Karpas-422 (cell line): ENCODE measurements around the gene PDE11A. TPM values are rescaled to one million over a fixed set of nuclear protein-coding genes. Genes with fewer than 3 reads are reported as not detected.
A peak's percentile ranks its signal among the peaks of the same experiment; 100 is the strongest.
"Not testable (repeated sequence)": the region's sequence is repeated elsewhere in the genome, so short reads cannot be mapped to it uniquely, and the experiment has no call there.

Experiments used
- DNase-seq: peaks from one replicate; pipeline ENCODE4 v3.0.0-alpha.2; 2015
- H2AFZ ChIP-seq: fragments of 200-600 bp; sonication (generic); 2 replicates; pipeline ENCODE4 v1.6.1; 2014; ENCODE audit warnings: antibody characterized with exemption, low read length, mixed read lengths
- H3K27ac ChIP-seq: fragments of 200-600 bp; sonication (generic); 2 replicates; pipeline ENCODE4 v1.5.1; 2014; ENCODE audit warnings: mild to moderate bottlenecking, low read length, moderate library complexity
- H3K27me3 ChIP-seq: fragments of 200-600 bp; sonication (generic); 2 replicates; pipeline ENCODE4 v1.6.1; 2014; ENCODE audit warnings: low read length, mixed read lengths
- H3K36me3 ChIP-seq: fragments of 200-600 bp; sonication (generic); 2 replicates; pipeline ENCODE4 v1.6.1; 2014; ENCODE audit warnings: low read length, mixed read lengths; ENCODE audit not compliant: insufficient read depth
- H3K4me1 ChIP-seq: fragments of 200-600 bp; sonication (generic); 2 replicates; pipeline ENCODE4 v1.6.1; 2014; ENCODE audit warnings: mild to moderate bottlenecking, low read length, mixed read lengths
- H3K4me2 ChIP-seq: fragments of 200-600 bp; sonication (generic); 2 replicates; pipeline ENCODE4 v1.6.1; 2014; ENCODE audit warnings: low read length, low read depth, mild to moderate bottlenecking; ENCODE audit not compliant: poor library complexity, severe bottlenecking
- H3K4me3 ChIP-seq: fragments of 200-600 bp; sonication (generic); 2 replicates; pipeline ENCODE4 v1.5.1; 2014; ENCODE audit warnings: mild to moderate bottlenecking, antibody characterized with exemption, low read length, mixed read lengths
- H3K79me2 ChIP-seq: fragments of 200-600 bp; sonication (generic); 2 replicates; pipeline ENCODE4 v1.6.1; 2014; ENCODE audit warnings: mild to moderate bottlenecking, low read length, mixed read lengths
- H3K9ac ChIP-seq: fragments of 200-600 bp; sonication (generic); 2 replicates; pipeline ENCODE4 v1.6.0; 2014; ENCODE audit warnings: low read length
- H3K9me2 ChIP-seq: fragments of 200-600 bp; sonication (generic), shearing (Covaris generic); replicated peaks from 2 replicates; pipeline ENCODE4 v1.6.0; 2014; ENCODE audit warnings: mild to moderate bottlenecking, low read length, moderate library complexity; ENCODE audit not compliant: insufficient read depth
- H3K9me3 ChIP-seq: fragments of 300-700, 200-600 bp; sonication (generic); 2 replicates; pipeline ENCODE4 v1.6.1; 2014; ENCODE audit warnings: low read length, mixed read lengths
- H4K20me1 ChIP-seq: fragments of 200-600 bp; sonication (generic); 2 replicates; pipeline ENCODE4 v1.6.1; 2014; ENCODE audit warnings: mild to moderate bottlenecking, antibody characterized with exemption, low read length, low read depth; ENCODE audit not compliant: insufficient read depth
- total RNA-seq: library from RNA; depleted of rRNA; stranded (reverse); fragments of >200 nt; shearing (Covaris generic); gene quantifications from 2 replicates; pipeline ENCODE4 v1.2.3, GENCODE V29; 2014; ENCODE audit warnings: low replicate concordance

PDE11A gene
- total RNA-seq, 1 experiment from 2014 or later: 0.52 TPM

GRCh38 chr2:177799531-177799930, 273.0 kb downstream of the PDE11A start:
- Histone ChIP-seq H2AFZ (no peak overlapping the region), H3K9ac (no peak overlapping the region), H3K4me1 (no peaks in the 10 kb centered on the region), H4K20me1 (no peaks in the 10 kb centered on the region), H3K36me3 (no peaks in the 10 kb centered on the region), H3K4me2 (no peak overlapping the region), H3K27ac (no peak overlapping the region), H3K27me3 (no peaks in the 10 kb centered on the region), H3K9me3 (no peaks in the 10 kb centered on the region), H3K79me2 (no peaks in the 10 kb centered on the region), H3K4me3 (no peak overlapping the region), H3K9me2 (no peaks in the 10 kb centered on the region)
- peak; percentile 73 for DNase-seq

- Histone ChIP-seq H3K4me2 (no peak overlapping the region), H3K9ac (no peak overlapping the region), H2AFZ (no peak overlapping the region), H3K36me3 (no peaks in the 10 kb centered on the region), H3K9me3 (no peaks in the 10 kb centered on the region), H3K4me1 (no peaks in the 10 kb centered on the region), H3K27me3 (no peaks in the 10 kb centered on the region), H4K20me1 (no peaks in the 10 kb centered on the region), H3K9me2 (no peaks in the 10 kb centered on the region), H3K27ac (no peak overlapping the region), H3K79me2 (no peaks in the 10 kb centered on the region), H3K4me3 (no peak overlapping the region)
- DNase-seq: no peak
These were observed 274.8 kb downstream of the PDE11A start for GRCh38 chr2:177797808-177798207.

GRCh38 chr2:177796654-177797415, 275.7 kb downstream of the PDE11A start:
- H4K20me1 ChIP-seq: no peaks in the 10 kb centered on the region
- H3K27ac ChIP-seq: no peak overlapping the region
- no peak overlapping the region for H2AFZ ChIP-seq
- H3K9ac ChIP-seq: no peak overlapping the region
- H3K79me2 ChIP-seq: no peaks in the 10 kb centered on the region
- H3K27me3 ChIP-seq: no peaks in the 10 kb centered on the region
- no peak overlapping the region for H3K4me2 ChIP-seq
- no peaks in the 10 kb centered on the region for H3K9me3 ChIP-seq
- DNase-seq: no peak
- H3K4me1 ChIP-seq: no peaks in the 10 kb centered on the region
- no peaks in the 10 kb centered on the region for H3K9me2 ChIP-seq
- no peak overlapping the region for H3K4me3 ChIP-seq
- H3K36me3 ChIP-seq: no peaks in the 10 kb centered on the region

- H3K4me1 ChIP-seq: no peaks in the 10 kb centered on the region
- no peak overlapping the region for H3K9ac ChIP-seq
- no peaks in the 10 kb centered on the region for H3K79me2 ChIP-seq
- no peaks in the 10 kb centered on the region for H3K9me2 ChIP-seq
- no peaks in the 10 kb centered on the region for H4K20me1 ChIP-seq
- H3K27me3 ChIP-seq: no peaks in the 10 kb centered on the region
- no peak overlapping the region for H3K27ac ChIP-seq
- no peaks in the 10 kb centered on the region for H3K9me3 ChIP-seq
- H2AFZ ChIP-seq: no peak overlapping the region
- DNase-seq: no peak
- H3K36me3 ChIP-seq: no peaks in the 10 kb centered on the region
- no peak overlapping the region for H3K4me3 ChIP-seq
- no peak overlapping the region for H3K4me2 ChIP-seq
These were observed 276.6 kb downstream of the PDE11A start for GRCh38 chr2:177796011-177796410.

- H2AFZ ChIP-seq, H3K9me3 ChIP-seq, H3K9me2 ChIP-seq, H3K4me1 ChIP-seq, DNase-seq, H3K27ac ChIP-seq, H3K4me2 ChIP-seq, H3K36me3 ChIP-seq, H4K20me1 ChIP-seq, H3K9ac ChIP-seq, H3K4me3 ChIP-seq, H3K79me2 ChIP-seq, H3K27me3 ChIP-seq: not testable (repeated sequence)
These were observed 287.4 kb downstream of the PDE11A start for GRCh38 chr2:177785143-177785542.

- Histone ChIP-seq H3K27ac (no peak overlapping the region), H3K79me2 (no peaks in the 10 kb centered on the region), H3K4me3 (no peak overlapping the region), H3K27me3 (no peaks in the 10 kb centered on the region), H3K4me2 (no peak overlapping the region), H3K9ac (no peak overlapping the region), H3K9me2 (no peaks in the 10 kb centered on the region), H2AFZ (no peak overlapping the region), H3K36me3 (no peaks in the 10 kb centered on the region), H3K4me1 (no peaks in the 10 kb centered on the region), H4K20me1 (no peaks in the 10 kb centered on the region), H3K9me3 (no peaks in the 10 kb centered on the region)
- no peak for DNase-seq
These were observed 287.9 kb downstream of the PDE11A start for GRCh38 chr2:177784745-177785067.

- H3K9me3 ChIP-seq: no peaks in the 10 kb centered on the region
- H3K79me2 ChIP-seq: no peaks in the 10 kb centered on the region
- H3K4me3 ChIP-seq: no peak overlapping the region
- no peak overlapping the region for H3K27ac ChIP-seq
- no peak overlapping the region for H3K4me2 ChIP-seq
- no peaks in the 10 kb centered on the region for H3K36me3 ChIP-seq
- no peaks in the 10 kb centered on the region for H3K27me3 ChIP-seq
- no peak overlapping the region for H2AFZ ChIP-seq
- no peaks in the 10 kb centered on the region for H3K9me2 ChIP-seq
- H4K20me1 ChIP-seq: no peaks in the 10 kb centered on the region
- H3K9ac ChIP-seq: no peak overlapping the region
- H3K4me1 ChIP-seq: no peaks in the 10 kb centered on the region
- no peak for DNase-seq
These were observed 288.5 kb downstream of the PDE11A start for GRCh38 chr2:177783835-177784744.

GRCh38 chr2:177783091-177783490, 289.5 kb downstream of the PDE11A start:
- H3K4me1 ChIP-seq: no peaks in the 10 kb centered on the region
- H4K20me1 ChIP-seq: no peaks in the 10 kb centered on the region
- H3K27ac ChIP-seq: no peak overlapping the region
- no peak overlapping the region for H2AFZ ChIP-seq
- H3K27me3 ChIP-seq: no peaks in the 10 kb centered on the region
- no peaks in the 10 kb centered on the region for H3K9me3 ChIP-seq
- no peaks in the 10 kb centered on the region for H3K79me2 ChIP-seq
- H3K36me3 ChIP-seq: no peaks in the 10 kb centered on the region
- no peak overlapping the region for H3K4me2 ChIP-seq
- no peak overlapping the region for H3K4me3 ChIP-seq
- H3K9ac ChIP-seq: no peak overlapping the region
- no peaks in the 10 kb centered on the region for H3K9me2 ChIP-seq
- no peak for DNase-seq
